GM21528 (cell line): Measurements from ENCODE around the gene STMN3.
"Not testable (repeated sequence)": the region's sequence is repeated elsewhere in the genome, so short reads cannot be mapped to it uniquely, and the experiment has no call there.

ENCODE experiments used
- ATAC-seq: cut with Tn5 transposase; IDR thresholded peaks from one replicate; pipeline ENCODE4 v1.9.1; 2021; ENCODE audit warnings: mild to moderate bottlenecking, moderate library complexity; ENCODE audit not compliant: unreplicated experiment, low FRiP score

The STMN3 gene

DNA sequence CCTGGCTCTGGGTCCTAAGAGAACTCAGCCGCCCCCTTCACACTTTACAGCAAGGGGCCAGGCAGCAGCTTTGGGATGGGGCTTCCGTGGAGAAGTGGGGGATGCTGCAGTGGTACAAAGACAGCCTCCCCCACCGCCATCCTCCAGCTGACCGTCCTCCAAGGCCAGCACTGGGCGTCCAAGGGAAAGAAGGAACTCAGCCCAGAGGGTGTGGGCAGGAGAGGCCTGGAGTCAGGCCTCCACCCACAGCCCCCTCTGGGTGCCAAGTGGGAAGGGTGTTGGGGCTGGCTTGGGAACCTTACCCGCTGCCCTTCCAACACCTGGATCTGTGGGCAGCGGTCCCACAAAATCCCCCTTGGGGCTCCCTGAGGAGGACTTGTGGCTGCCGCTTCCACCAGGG is 13.1 kb downstream of the STMN3 start:
- ATAC-seq, result no peak

DNA sequence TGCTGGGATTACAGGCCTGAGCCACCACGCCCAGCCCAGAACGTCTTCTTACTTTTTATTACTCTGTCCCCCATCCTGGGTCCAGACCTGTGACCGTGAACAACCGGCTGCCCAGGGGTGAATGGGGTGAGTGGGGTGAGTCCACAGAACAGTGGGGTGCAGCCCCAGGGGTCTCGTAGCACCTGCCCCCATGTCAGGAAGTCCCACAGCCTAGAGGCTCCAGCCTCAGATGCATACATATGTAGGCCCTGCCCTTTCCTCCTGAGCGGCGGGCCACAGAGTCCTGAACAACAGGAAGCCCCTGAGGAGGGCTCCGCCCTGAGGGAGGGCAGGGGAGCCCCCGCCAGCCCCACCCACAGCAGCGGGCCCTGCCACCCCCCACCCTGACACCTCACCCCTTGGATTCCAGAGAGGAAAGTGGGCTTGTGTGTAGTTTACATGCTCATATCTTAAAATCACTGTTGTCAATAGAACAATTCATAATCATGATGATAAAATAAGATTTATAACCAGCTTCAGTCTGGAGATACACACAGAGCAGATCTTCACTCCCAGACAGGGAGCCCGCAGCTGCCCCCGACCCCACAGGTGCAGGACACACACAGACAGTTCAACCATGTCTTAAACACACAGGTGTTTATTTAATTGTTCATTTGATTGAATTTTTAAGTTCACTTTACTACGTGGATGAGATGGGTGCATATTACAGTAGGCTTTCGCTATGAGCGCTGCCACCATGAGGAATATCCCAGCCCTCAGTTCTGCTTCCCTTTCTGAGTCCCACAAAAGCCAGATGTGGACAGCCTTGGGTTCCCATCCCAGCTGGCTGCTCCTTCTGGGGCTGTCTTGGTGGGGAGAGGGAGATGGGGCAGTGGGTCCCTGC is 13.9 kb downstream of the STMN3 start:
- no peak for ATAC-seq

DNA sequence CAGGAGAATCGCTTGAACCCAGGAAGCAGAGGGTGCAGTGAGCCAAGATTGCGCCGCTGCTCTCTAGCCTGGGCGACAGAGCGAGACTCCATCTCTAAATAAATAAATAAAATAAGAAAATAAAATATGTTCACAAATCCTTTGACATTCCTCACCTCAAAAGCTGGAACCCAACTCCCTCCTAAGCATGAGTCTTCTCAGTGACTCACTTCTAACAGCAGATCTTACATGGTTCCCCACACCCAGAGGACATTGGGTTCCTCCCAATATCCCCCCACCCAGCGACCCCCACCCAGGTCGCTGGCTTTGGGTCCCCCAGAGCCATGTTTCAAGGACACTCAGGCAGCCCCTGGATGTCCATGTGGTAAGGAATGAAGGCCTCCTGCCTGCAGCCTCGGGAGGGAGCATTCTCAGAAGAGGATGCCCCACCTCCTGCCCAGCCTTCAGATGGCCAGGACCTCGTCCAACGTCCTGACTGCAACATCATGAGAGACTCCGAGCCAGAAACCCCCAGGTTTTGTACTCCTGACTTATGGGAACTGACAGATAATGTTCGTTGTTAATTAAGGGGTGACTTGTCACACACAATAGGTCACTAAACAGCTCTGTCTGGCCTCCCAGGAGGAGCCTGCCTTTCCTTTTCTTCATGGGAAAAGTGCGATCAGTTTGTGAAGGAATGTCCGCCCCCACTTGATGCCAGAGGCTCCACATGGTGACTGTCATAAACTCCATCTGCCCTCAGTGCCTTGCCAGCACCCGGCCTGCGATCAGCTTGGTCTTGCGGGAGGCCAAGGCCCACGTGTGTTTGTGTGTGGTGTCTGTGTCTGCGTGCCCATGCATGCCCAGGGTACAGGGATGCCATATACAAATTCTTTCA is 16.2 kb downstream of the STMN3 start:
- no peak for ATAC-seq

DNA sequence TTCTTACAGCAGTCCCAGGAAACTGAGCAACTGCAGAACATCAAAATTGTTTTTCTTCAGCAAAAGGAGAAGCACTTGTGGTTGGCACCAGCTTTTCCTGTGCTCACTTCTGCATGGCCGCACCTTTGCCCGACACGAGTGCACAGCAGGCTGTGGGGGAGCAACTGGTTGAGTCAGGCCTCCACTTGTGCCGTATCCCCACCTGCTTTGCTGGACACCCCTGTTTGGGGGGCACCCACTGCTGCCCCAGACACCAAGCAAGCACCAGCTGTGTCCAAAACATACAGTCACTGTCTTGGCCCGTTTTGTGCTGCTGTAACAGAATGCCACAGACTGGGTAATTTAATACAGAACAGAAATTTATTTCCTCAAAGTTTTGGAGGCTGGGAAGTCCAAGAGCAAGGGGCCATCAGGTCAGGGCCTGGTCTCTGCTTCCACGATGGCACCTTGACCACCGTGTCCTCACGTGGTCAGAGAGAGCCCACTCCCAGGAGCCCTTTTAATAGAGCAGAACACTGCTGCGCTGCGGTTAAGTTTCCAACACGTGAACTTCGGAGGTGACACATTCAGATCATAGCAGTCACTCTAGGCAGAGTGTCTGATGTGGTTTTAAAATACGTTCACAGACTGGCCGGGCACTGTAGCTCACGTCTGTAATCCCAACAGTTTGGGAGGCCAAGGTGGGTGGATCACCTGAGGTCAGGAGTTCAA is 17.6 kb downstream of the STMN3 start:
- no peak for ATAC-seq

DNA sequence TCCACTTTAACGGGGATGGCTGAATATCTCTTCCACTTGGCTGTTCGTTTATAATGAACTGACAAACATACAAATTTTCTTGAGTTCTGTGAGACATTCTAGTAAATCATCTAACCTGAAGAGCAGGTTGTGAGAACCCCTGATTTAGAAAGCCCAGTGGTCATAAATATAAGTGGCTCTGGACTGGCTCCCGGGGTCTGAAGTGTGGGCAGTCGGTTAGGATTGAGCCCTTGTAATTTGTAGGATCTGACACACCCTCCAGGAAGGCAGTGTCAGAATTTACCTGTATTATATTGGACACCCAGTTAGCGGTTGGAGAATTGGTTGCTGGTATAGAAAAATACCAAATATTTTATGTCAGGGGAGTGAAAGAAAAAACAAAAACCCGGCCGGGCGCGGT is 19.5 kb downstream of the STMN3 start:
- ATAC-seq, result no peak

DNA sequence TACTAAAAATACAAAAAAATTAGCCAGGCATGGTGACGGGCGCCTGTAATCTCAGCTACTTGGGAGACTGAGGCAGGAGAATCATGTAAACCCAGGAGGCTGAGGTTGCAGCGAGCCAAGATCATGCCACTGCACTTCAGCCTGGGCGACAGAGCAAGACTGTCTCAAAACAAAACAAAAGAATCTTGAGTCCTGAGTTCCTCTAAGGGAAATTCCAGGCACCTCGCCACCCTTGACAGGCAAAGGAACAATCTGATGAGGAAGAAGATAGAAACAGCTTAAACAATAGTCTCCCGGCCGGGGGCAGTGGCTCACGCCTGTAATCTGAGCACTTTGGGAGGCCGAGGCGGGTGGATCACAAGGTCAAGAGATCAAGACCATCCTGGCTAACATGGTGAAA is 21.8 kb downstream of the STMN3 start:
- not testable (repeated sequence) for ATAC-seq

DNA sequence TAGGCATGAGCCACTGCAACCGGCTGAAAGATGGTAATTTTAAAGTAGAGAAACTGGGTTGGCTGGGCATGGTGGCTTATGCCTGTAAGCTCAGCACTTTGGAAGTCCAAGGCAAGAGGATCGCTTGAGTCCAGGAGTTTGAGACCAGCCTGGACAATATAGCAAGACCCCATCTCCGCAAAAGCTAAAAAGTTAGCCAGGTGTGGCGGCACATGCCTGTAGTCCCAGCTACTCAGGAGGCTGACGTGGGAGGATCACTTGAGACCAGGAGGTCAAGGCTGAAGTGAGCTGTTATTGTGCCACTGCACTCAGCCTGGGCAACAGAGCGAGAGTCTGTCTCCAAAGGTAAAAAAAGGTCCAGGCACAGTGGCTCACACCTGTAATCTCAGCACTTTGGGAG is 22.3 kb downstream of the STMN3 start:
- ATAC-seq, result not testable (repeated sequence)

DNA sequence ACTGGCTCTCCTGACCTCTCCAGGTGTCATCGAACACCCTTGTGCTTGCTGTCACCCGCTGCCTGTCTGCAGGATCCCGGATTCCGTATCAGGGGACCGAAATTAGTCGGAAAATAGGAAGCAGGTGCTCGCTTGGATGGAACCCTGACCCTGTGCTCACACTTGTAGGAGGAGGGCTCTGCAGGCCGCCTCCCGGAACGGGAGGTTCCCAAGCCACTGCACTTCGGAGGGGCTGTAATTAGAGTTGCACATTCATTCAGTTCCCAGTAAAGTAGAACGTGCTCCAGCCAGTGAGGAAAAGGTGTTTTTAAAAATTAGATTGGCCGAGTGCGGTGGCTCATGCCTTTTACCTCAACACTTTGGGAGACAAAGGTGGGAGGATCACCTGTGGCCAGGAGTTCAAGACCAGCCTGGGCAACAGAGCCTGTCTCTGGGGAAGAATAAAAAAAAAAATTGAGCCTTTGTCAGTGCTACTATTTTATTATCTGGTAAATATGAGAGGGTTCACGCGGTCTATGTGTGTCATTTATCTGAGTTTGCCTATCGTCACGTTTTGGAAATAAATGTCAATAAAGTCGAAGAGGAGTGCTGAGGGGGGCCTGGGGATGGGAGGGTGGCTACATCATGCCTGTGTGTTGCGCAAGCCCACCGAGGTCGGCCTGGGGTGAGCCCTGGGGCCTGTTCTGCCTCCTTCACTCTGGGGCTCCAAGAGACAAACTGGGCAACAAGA is 24.8 kb downstream of the STMN3 start:
- no peak for ATAC-seq

DNA sequence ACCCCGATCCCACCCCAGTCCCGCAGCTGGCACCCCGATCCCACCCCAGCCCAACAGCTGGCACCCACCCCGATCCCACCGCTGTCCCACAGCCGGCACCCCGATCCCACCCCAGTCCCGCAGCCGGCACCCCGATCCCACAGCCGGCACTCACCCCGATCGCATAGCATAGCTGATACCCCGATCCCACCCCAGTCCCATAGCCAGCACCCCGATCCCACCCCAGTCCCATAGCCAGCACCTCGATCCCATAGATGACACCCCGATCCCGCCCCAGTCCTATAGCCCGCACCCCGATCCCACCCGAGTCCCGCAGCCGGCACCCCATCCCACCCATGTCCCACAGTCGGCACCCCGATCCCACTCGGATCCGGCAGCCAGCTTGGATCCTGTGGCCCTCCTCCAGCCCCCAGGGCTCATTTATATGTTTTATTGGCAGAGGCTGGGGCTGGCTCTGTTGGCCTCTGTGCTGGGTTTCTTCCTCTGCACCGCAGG is 25.4 kb downstream of the STMN3 start:
- no peak for ATAC-seq

DNA sequence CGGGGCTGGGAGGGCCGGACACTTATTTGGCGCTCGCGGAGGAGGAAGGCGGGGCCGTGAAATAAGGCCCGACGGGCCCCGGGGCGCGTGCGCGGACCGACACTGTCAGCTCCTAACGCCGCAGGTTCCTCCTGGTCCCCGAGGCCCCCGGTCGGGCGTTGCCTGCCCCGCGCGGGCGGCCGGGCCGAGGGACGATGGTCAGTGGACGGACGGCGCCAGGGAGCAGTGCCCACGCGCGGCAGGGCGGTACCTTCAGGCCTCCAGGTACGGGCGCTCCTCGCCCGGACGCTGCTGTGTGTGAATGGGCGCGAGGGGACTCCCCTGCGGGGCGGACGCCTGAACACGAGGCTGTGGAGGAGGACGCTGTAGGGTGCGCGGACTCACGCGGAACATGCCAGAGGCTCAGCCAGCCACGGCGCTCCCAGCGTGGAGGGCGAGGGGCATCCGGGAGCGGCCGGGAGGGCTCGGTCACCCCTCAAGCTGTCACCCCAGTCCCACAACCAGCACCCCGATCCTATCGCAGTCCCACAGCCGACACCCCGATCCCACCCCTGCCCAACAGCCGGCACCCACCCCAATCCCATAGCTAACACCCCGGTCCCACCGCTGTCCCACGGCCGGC is 26.0 kb downstream of the STMN3 start:
- peak; percentile 76 for ATAC-seq

DNA sequence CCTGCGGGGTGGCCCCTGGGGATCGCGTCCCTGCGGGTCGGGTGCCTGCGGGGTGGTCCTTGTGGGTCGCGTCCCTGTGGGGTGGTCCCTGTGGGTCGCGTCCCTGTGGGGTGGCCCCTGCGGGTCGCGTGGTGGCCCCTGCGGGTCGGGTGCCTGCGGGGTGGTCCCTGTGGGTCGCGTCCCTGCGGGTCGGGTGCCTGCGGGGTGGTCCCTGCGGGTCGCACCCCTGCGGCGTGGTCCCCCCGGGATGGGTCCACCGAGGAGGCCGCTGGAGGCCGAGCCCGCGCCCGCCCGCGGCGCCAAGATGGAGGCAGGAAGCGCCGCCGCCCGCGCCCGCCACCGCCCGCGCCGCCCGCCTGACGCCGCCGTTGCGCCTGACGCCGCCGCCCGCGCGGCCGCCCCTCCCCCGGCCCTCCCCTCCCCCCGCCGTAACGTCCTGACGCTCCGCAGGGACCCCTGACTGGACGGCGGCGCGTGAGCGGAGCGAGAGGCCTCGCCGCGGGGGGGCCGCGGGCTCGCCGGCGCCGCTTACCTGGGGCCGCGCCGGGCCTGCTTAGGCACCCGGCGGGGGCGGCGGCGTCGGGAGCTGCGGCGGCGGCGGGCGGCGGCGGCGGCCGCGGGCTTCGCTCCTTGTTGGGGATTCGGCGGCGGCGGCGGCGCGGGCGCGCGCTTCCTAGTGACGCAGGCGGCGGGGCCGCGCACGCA is 26.6 kb downstream of the STMN3 start, which contains the start of gene GMEB2:
GMEB2 (minus strand) TSS at position 678 of the 705 bp plus-strand sequence. CDS start 7,704 bp downstream, outside the sequence.
- ATAC-seq, result peak; percentile 47

DNA sequence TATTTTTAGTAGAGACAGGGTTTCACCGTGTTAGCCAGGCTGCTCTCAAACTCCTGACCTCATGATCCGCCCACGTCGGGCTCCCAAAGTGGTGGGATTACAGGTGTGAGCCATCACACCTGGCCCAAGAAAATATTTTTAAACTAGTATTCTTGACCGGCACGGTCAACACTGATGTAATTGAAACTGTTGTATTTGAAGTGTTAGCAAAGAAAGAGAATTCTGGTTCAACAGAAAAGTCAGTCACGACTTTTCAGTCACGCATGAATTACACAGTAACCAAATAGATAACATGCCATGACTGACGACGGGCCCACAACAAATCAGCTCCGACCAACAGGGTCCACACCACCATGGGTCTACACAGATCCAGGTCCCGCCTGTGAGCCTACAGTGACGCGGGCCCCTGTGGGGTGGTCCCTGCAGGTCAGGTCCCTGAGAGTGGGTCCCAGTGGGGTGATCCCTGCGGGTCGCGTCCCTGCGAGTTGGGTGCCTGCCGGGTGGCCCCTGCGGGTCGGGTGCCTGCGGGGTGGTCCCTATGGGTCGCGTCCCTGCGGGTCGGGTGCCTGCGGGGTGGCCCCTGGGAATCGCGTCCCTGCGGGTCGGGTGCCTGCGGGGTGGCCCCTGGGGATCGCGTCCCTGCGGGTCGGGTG is 27.3 kb downstream of the STMN3 start:
- ATAC-seq, result no peak

DNA sequence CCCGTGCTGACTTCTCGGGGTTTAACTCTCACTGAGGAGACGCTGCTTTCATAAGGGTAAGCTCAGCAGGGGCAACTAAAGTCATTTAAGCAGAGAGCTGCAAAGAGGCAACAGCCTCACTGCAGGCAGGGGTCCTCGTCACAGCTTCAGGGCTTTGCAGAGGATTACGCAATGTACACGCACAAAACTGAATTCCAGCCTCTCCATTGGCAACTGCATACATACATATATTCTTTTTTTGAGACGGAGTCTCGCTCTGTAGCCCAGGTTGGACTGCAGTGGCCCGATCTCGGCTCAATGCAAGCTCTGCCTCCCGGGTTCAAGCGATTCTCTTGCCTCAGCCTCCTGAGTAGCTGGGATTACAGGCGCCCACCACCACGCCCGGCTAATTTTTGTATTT is 28.7 kb downstream of the STMN3 start:
- ATAC-seq, result no peak

DNA sequence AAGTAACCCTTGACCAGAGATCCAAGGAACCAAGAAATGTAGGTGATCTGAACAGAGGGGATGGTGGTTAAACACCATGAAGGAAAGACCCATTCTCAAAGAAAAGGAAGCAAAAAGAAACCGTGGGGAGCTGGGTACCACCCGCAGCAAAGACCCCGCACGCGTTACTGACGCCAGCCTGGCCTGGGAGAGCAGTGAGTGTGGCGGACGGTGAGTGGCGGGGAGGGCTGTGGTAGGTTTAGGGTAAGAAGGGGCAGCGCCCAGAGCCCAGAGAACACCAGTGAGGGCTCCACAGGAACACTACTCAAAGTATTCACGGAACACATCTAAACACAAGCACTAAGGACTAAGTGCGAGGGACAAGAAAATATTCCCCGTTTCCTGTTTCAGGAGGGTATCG is 30.5 kb downstream of the STMN3 start:
- no peak for ATAC-seq

DNA sequence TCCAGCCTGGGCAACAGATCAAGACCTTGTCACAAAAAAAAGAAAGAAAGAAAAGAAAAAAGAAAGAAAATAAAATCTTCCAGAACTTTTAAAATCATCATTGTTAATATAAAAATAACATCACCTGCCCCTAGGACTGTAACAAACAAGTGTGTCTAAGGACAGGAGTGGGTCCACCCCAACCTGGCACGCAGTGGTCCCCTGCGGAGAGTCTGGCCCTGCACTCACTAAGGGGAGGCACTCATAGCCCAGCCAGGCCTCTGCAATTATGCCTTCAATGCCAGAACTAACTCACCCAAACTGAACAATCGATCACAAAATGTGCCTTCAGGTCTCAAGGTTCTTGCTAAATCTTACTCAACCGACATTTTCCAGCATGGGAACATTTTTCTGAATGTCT is 31.1 kb downstream of the STMN3 start:
- no peak for ATAC-seq

DNA sequence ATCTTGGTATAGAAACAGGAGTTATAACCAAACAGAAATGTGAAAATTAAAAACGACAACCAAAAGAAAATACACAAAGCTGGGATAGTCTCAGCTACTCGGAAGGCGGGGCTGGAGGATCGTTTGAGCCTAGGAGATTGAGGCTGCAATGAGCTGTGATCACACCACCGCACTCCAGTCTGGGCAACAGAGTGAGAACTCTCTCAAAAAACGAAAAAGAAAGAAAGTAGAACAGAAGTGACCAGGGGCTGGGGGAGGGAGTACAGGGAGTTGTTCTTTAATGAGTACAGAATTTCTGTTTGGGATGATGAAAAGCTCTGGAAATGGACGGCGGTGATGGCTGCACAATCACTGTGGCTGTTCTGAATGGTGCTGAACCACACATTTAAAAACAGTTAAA is 32.2 kb downstream of the STMN3 start:
- ATAC-seq, result no peak

DNA sequence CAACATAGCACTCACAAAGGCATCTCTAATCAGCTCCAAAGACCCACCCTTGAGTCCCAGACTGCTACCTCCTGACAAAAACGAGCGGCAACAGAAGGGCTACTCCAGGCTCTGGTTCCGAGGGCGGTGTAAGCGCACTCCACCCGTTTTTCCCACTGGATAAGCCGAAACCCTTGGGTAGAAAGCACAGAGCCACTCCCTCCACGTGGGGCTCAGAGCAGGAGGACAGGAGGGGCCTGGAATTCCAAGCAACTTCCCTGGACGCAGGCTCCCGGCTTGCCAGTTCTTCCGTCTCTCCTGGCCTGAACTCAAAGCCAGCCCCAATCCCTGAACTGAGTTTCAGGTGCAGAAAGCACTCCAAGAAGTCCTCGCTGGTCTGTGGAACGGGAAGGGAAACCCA is 33.7 kb downstream of the STMN3 start:
- ATAC-seq, result no peak

DNA sequence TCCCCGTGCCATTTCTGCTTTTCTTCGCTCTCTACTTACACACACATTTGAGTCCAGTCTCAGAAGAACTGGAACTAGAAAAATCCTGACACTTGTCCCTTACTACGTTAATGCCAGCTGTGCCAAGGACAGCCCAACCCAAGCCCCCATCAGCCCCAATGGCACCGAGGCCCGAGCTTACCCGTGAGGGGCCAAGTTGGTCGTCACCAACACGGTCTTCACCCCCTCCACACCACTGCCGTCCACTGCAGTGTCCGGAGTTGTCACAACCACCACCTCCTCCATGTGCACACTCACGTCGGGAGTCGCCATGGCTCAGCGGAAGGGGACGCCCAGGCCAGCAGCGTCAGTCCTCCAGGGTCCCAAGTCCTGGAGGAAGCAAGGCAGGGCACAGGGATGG is 34.1 kb downstream of the STMN3 start:
- no peak for ATAC-seq
